Suprapubic skin (tissue), 4 donors: ENCODE results near the gene USHBP1. TPM values are rescaled to one million over a fixed set of nuclear protein-coding genes. Genes with fewer than 3 reads are reported as not detected.
"Not testable (repeated sequence)": the region's sequence is repeated elsewhere in the genome, so short reads cannot be mapped to it uniquely, and the experiment has no call there.

Source experiments
- DNase-seq, 2 donors: peaks; one replicate each; pipeline ENCODE4 v3.0.0-alpha.2; 2019; ENCODE audit warnings: low spot score in 2 of 2
- H3K27ac ChIP-seq: fragments of 200-600 bp; sonication (generic); one replicate; pipeline ENCODE4 v1.5.1; 2019
- H3K27me3 ChIP-seq: fragments of 200-600 bp; sonication (generic); one replicate; pipeline ENCODE4 v1.5.1; 2019
- H3K36me3 ChIP-seq: fragments of 200-600 bp; sonication (generic); one replicate; pipeline ENCODE4 v1.5.1; 2019
- H3K4me1 ChIP-seq: fragments of 200-600 bp; sonication (generic); one replicate; pipeline ENCODE4 v1.5.1; 2019
- H3K4me3 ChIP-seq: fragments of 200-600 bp; sonication (generic); one replicate; pipeline ENCODE4 v1.5.1; 2019; ENCODE audit warnings: mild to moderate bottlenecking
- H3K9me3 ChIP-seq: fragments of 200-600 bp; sonication (generic); one replicate; pipeline ENCODE4 v1.5.1; 2019
- CTCF ChIP-seq, 2 donors: fragments of 200-600 bp in 1 of 2; fragments of 450-650 bp in 1 of 2; sonication (generic) in 1 of 2; IDR thresholded peaks; one replicate each; pipeline ENCODE4 v1.5.1; 2016 to 2019; ENCODE audit warnings: antibody characterized with exemption in 2 of 2, mild to moderate bottlenecking in 1 of 2, moderate library complexity in 1 of 2
- EP300 ChIP-seq: sonication (generic); formaldehyde crosslinking; IDR thresholded peaks from one replicate; pipeline ENCODE4 v1.6.1; 2017; ENCODE audit warnings: antibody characterized with exemption
- POLR2A ChIP-seq, 2 donors: fragments of 450-650 bp; IDR thresholded peaks; one replicate each; pipeline ENCODE4 v1.6.1; 2017; ENCODE audit warnings: antibody characterized with exemption in 2 of 2, mild to moderate bottlenecking in 2 of 2, moderate library complexity in 2 of 2
- POLR2AphosphoS5 ChIP-seq, 3 donors: sonication (generic); formaldehyde crosslinking; IDR thresholded peaks; one replicate each; pipeline ENCODE4 v1.6.1; 2017; ENCODE audit warnings: antibody characterized with exemption in 3 of 3
- WGBS: methylation state at CpG from one replicate; pipeline ENCODE4 v1.1.5; 2018; 5-methylcytosine and 5-hydroxymethylcytosine counted together
- total RNA-seq, 4 donors: library from RNA; depleted of rRNA; stranded (reverse); fragments of >200 nt; gene quantifications; one replicate each; pipeline ENCODE4 v1.1.0, GENCODE V29; 2016

Gene USHBP1
- total RNA-seq, 4 donors from 2014 or later: 1.2 to 8.4 (median 2.1) TPM

DNA sequence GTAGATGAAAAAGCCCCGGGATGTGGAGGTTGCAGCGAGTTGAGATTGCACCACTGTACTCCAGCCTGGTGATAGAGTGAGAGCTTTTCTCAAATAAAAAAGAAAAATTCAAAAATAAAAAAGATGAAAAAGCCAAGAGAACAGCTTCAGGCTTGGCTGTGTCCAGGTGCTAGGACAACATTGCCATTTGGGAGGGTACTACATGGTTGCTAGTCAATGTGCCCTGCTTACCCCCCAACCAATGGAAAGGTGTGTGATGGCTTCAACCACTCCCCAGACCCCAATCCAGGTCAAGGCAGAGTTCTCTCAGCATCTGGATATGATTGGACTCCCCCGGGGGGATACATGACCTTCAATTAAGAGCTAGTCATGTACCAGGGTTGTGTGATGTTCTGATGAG is 14.9 kb upstream of the USHBP1 start:
- Histone ChIP-seq H3K4me3 (no peak overlapping the region), H3K9me3 (no peaks in the 10 kb centered on the region), H3K27me3 (peaks cover 14% of the 10 kb centered on the region), H3K4me1 (peaks cover 18% of the 10 kb centered on the region), H3K27ac (no peak overlapping the region), H3K36me3 (peaks cover 44% of the 10 kb centered on the region)
- 93% methylated on average over 3 of the region's 3 CpGs for WGBS
- no peak for DNase-seq
- no peak for TF ChIP-seq POLR2A (IDR thresholded peaks at IDR 0.05)
- TF ChIP-seq EP300: no peak
- TF ChIP-seq POLR2AphosphoS5 (IDR thresholded peaks at IDR 0.05): no peak
- no peak for TF ChIP-seq CTCF (IDR thresholded peaks at IDR 0.05)

DNA sequence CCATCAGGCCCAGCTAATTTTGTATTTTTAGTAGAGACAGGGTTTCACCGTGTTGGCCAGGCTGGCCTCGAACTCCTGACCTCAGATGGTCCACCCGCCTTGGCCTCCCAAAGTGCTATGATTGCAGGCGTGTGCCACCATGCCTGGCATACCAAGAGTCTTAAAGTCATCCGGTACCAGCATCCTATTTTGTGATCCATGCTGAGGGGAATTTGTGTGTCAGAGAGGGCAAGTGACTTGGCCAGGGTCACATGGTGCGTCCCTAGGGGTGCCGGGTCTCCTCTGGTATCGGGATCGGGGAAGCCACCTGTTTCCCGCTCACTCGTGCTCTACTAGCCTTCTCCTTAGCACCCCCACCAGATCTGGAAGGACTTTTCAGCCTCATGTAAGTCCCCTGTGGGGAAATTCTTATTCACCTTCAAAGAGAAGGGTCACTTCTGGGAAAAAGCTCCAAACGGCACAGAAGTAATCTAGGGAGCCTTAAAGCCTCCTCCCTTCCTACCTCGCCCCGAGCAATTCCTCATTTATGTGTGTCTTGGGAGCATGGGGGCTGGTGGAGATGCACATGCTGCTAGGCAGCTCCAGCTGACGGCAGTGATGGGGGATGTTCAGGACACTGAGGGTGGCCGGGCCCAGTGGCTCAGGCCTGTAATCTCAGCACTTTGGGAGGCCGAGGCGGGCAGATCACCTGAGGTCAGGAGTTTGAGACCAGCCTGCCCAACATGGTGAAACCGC is 11.1 kb upstream of the USHBP1 start:
- no peaks in the 10 kb centered on the region for H3K27me3 ChIP-seq
- H3K36me3 ChIP-seq: peaks cover 80% of the 10 kb centered on the region
- no peaks in the 10 kb centered on the region for H3K4me1 ChIP-seq
- TF ChIP-seq EP300: no peak
- no peak for TF ChIP-seq POLR2AphosphoS5 (IDR thresholded peaks at IDR 0.05)
- no peak for TF ChIP-seq CTCF (IDR thresholded peaks at IDR 0.05)
- no peak for TF ChIP-seq POLR2A (IDR thresholded peaks at IDR 0.05)
- H3K9me3 ChIP-seq: no peaks in the 10 kb centered on the region
- no peak for DNase-seq
- H3K27ac ChIP-seq: no peak overlapping the region
- no peak overlapping the region for H3K4me3 ChIP-seq
- WGBS: 89% methylated on average over 19 of the region's 19 CpGs

DNA sequence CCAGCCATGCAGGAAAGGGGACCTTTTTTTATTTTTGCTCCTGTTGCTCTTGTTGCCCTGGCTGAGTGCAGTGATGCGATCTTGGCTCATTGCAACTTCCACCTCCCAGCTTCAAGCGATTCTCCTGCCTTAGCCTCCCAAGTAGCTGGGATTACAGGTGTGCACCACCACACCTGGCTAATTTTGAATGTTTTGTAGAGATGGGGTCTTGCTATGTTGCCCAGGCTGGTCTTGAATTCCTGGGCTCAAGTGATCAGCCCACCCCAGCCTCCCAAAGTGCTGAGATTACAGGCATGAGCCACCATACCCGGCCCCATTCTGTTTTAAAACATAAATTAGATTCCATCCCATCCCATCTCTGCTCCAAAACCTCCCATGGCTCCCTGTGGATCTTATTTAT is 10.3 kb upstream of the USHBP1 start:
- DNase-seq, H3K27me3 ChIP-seq, H3K27ac ChIP-seq, H3K4me1 ChIP-seq, H3K9me3 ChIP-seq, H3K4me3 ChIP-seq: not testable (repeated sequence)
- WGBS: 89% methylated on average over 3 of the region's 3 CpGs
- H3K36me3 ChIP-seq: peaks cover 83% of the 10 kb centered on the region

- no peak for TF ChIP-seq CTCF (IDR thresholded peaks at IDR 0.05)
- TF ChIP-seq POLR2AphosphoS5 (IDR thresholded peaks at IDR 0.05): no peak
- TF ChIP-seq POLR2A (IDR thresholded peaks at IDR 0.05): no peak
- TF ChIP-seq EP300: no peak
- Histone ChIP-seq H3K27me3 (no peaks in the 10 kb centered on the region), H3K4me1 (peaks cover 16% of the 10 kb centered on the region), H3K4me3 (no peak overlapping the region), H3K9me3 (no peaks in the 10 kb centered on the region), H3K36me3 (peaks cover 38% of the 10 kb centered on the region), H3K27ac (no peak overlapping the region)
- WGBS: 95% methylated on average over 13 of the region's 13 CpGs
- no peak for DNase-seq
Observed at GRCh38 chr19:17268754-17269153, 4.2 kb upstream of the USHBP1 start.

GRCh38 chr19:17266975-17267788 is 2.6 kb upstream of the USHBP1 start, which contains the start of gene BABAM1:
Gene BABAM1 (plus strand): TSS chr19:17267443. CDS start chr19:17268807, 1,364 bp downstream.
- H3K4me3 ChIP-seq: peak within 1 kb of the TSS; percentile 79
- peaks cover 24% of the 10 kb centered on the region for H3K36me3 ChIP-seq
- peak within 1 kb of the TSS; percentile 72 for H3K27ac ChIP-seq
- no peaks in the 10 kb centered on the region for H3K9me3 ChIP-seq
- under 1% methylated on average over 27 of the region's 27 CpGs for WGBS
- no peak for TF ChIP-seq EP300
- TF ChIP-seq CTCF (IDR thresholded peaks at IDR 0.05): no peak
- peak in 1 of 3 donors; percentile 54 for TF ChIP-seq POLR2AphosphoS5 (IDR thresholded peaks at IDR 0.05)
- H3K27me3 ChIP-seq: no peaks in the 10 kb centered on the region
- peaks cover 16% of the 10 kb centered on the region for H3K4me1 ChIP-seq
- DNase-seq: peak; percentile 97 to 98
